HL-60 (cell line): ENCODE measurements around the gene KCNJ15.

Source experiments
- DNase-seq, 2 experiments: peaks; one replicate each; pipeline ENCODE4 v3.0.0-alpha.2; 2010 to 2020; ENCODE audit warnings: low read depth in 1 of 2, low spot score in 1 of 2
- H3K27ac ChIP-seq: fragments of 250-450 bp; sonication (Bioruptor Pico); replicated peaks from 2 replicates; pipeline ENCODE4 v1.5.1; 2020; ENCODE audit warnings: mild to moderate bottlenecking, moderate library complexity
- H3K27me3 ChIP-seq: fragments of 250-450 bp; sonication (Bioruptor Pico); 2 replicates; pipeline ENCODE4 v1.5.1; 2021; ENCODE audit warnings: mild to moderate bottlenecking, moderate library complexity; ENCODE audit not compliant: insufficient read depth, poor library complexity, severe bottlenecking
- H3K4me3 ChIP-seq: replicated peaks from 2 replicates; pipeline ENCODE4 v1.5.1; 2011; ENCODE audit warnings: mild to moderate bottlenecking, control low read depth, low read length; ENCODE audit not compliant: insufficient read depth
- CTCF ChIP-seq: IDR thresholded peaks from one replicate; pipeline ENCODE4 v1.5.1; 2011; ENCODE audit warnings: low read length, control low read depth, inconsistent platforms; ENCODE audit not compliant: insufficient read depth
- GABPA ChIP-seq: IDR thresholded peaks from 2 replicates; pipeline ENCODE4 v1.6.1; 2012; ENCODE audit warnings: low read depth
- POLR2AphosphoS5 ChIP-seq: IDR thresholded peaks from 2 replicates; pipeline ENCODE4 v1.6.1; 2012; ENCODE audit warnings: low read depth
- REST ChIP-seq: IDR thresholded peaks from 2 replicates; pipeline ENCODE4 v1.6.1; 2012; ENCODE audit warnings: low read depth; ENCODE audit not compliant: insufficient replicate concordance
- SPI1 ChIP-seq: IDR thresholded peaks from 2 replicates; pipeline ENCODE4 v1.6.1; 2012; ENCODE audit warnings: low read depth, mild to moderate bottlenecking, borderline replicate concordance

Gene KCNJ15

GRCh38 chr21:38297194-38297631 lies 40.4 kb downstream of the KCNJ15 start:
- DNase-seq = peak in 1 of 2 experiments; percentile 23
- Histone ChIP-seq H3K4me3 (no peak overlapping the region), H3K27me3 (no peaks in the 10 kb centered on the region), H3K27ac (no peak overlapping the region)
- TF ChIP-seq GABPA (no peak), POLR2AphosphoS5 (no peak), CTCF (no peak), REST (no peak), SPI1 (no peak)

GRCh38 chr21:38297871-38298270 lies 41.1 kb downstream of the KCNJ15 start:
- Histone ChIP-seq H3K27ac (no peak overlapping the region), H3K4me3 (no peak overlapping the region), H3K27me3 (no peaks in the 10 kb centered on the region)
- DNase-seq = no peak
- no peak for TF ChIP-seq POLR2AphosphoS5
- no peak for TF ChIP-seq GABPA
- TF ChIP-seq CTCF = no peak
- no peak for TF ChIP-seq REST
- no peak for TF ChIP-seq SPI1

- TF ChIP-seq GABPA = no peak
- TF ChIP-seq SPI1 = no peak
- no peak for TF ChIP-seq POLR2AphosphoS5
- no peak for TF ChIP-seq CTCF
- no peak for TF ChIP-seq REST
- no peak for DNase-seq
These were observed 42.0 kb downstream of the KCNJ15 start for GRCh38 chr21:38298832-38299231.

More at GRCh38 chr21:38298832-38299231, 42.0 kb downstream of the KCNJ15 start:
- Histone ChIP-seq H3K27ac (no peak overlapping the region), H3K27me3 (no peaks in the 10 kb centered on the region), H3K4me3 (no peak overlapping the region)
